Smooth muscle cell (in vitro differentiated cells): ENCODE measurements around the gene POLR3H. TPM values are rescaled to one million over a fixed set of nuclear protein-coding genes. Genes with fewer than 3 reads are reported as not detected.

Source experiments
- DNase-seq: peaks from one replicate; lab custom pipeline; 2025; ENCODE audit not compliant: unreplicated experiment; lab: John Stamatoyannopoulos, UW
- H2AFZ ChIP-seq: fragments of 200-600 bp; sonication (generic); 2 replicates; pipeline ENCODE4 v1.6.0; 2016; ENCODE audit warnings: antibody characterized with exemption, low read depth, mild to moderate bottlenecking
- H3F3A ChIP-seq: fragments of 200-600 bp; sonication (generic); 2 replicates; pipeline ENCODE4 v1.6.0; 2017; ENCODE audit warnings: antibody characterized with exemption, low read depth
- H3K27ac ChIP-seq: fragments of 200-600 bp; sonication (generic); 2 replicates; pipeline ENCODE4 v1.5.1; 2016; ENCODE audit warnings: low read depth, mild to moderate bottlenecking
- H3K27me3 ChIP-seq: fragments of 200-600 bp; sonication (generic); 2 replicates; pipeline ENCODE4 v1.6.1; 2016; ENCODE audit warnings: low read depth, mild to moderate bottlenecking
- H3K36me3 ChIP-seq: fragments of 200-600 bp; sonication (generic); 2 replicates; pipeline ENCODE4 v1.5.1; 2016; ENCODE audit warnings: low read depth
- H3K4me1 ChIP-seq: fragments of 200-600 bp; sonication (generic); 2 replicates; pipeline ENCODE4 v1.5.1; 2016; ENCODE audit warnings: low read depth
- H3K4me2 ChIP-seq: fragments of 200-600 bp; sonication (generic); 2 replicates; pipeline ENCODE4 v1.6.0; 2016; ENCODE audit warnings: mild to moderate bottlenecking
- H3K4me3 ChIP-seq: fragments of 200-600 bp; sonication (generic); 2 replicates; pipeline ENCODE4 v1.5.1; 2016; ENCODE audit warnings: mild to moderate bottlenecking
- H3K79me2 ChIP-seq: fragments of 200-600 bp; sonication (generic); 2 replicates; pipeline ENCODE4 v1.6.0; 2016; ENCODE audit warnings: low read depth, mild to moderate bottlenecking
- H3K9ac ChIP-seq: fragments of 200-600 bp; sonication (generic); 2 replicates; pipeline ENCODE4 v1.6.0; 2016; ENCODE audit warnings: low read depth
- H3K9me3 ChIP-seq: fragments of 200-600 bp; sonication (generic); replicated peaks from 2 replicates; pipeline ENCODE4 v1.5.1; 2016; ENCODE audit warnings: low read depth
- H4K20me1 ChIP-seq: fragments of 200-600 bp; sonication (generic); 2 replicates; pipeline ENCODE4 v1.6.0; 2016; ENCODE audit warnings: low read depth
- WGBS: methylation state at CpG from one replicate; pipeline ENCODE4 v1.1.7; 2016; ENCODE audit warnings: low lambda C conversion rate; 5-methylcytosine and 5-hydroxymethylcytosine counted together
- polyA plus RNA-seq: library from polyadenylated mRNA; unstranded; fragments of >200 nt; fragmentation: Nextera tagmentation; extraction: Ambion mirVana; gene quantifications from 2 replicates; pipeline ENCODE4 v1.2.1, GENCODE V29; 2016
- total RNA-seq: library from RNA; depleted of rRNA; stranded (reverse); fragments of >200 nt; gene quantifications from 2 replicates; pipeline ENCODE4 v1.2.3, GENCODE V29; 2014
- TF ChIP-seq, protein P1 (sequence below): fragments of 200-600 bp; sonication (generic); IDR thresholded peaks from 2 replicates; pipeline ENCODE4 v1.5.1; 2017; ENCODE audit warnings: borderline replicate concordance, mild to moderate bottlenecking, antibody characterized with exemption; ENCODE audit not compliant: insufficient read depth, poor library complexity, severe bottlenecking

Gene POLR3H
- total and polyA plus RNA-seq, 2 experiments from 2014 or later: 12.1 to 20.3 TPM

DNA sequence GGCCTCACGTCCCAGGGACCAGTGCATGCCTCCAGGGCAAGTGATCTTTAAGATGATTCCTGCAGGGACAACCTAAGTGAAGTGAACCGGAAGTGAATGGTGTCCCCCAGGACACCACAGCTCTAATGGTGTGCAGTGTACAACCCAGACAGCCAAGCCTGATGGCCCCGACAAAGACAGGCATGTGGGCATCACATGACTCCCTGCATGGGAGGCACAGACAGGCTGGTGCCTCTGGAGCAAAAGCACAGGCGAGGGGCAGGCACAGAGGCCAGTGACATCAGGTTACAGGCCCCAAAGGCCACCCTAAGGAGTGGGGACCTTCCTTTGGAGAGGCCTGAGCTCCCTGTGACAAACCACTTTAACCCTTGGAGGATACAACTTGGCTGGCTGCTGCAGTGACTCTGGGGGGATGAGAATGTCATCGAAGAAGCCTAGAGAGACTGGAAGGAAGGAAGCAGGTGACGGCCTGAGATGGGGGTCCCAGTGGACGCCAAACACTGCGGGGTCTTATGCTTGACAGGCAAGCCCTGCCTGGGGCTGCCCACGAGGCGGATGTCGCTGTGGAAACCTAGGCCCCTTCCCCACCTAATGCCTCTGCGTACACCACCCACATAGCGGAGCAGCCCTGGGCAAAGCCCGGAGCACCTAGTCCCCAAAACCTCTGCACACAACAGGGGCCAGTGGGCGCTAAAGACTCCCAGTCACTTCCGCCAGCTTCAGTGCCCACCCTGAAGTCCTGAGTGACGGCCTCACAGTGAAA lies 12.4 kb downstream of the POLR3H start:
- TF ChIP-seq, protein P1, sequence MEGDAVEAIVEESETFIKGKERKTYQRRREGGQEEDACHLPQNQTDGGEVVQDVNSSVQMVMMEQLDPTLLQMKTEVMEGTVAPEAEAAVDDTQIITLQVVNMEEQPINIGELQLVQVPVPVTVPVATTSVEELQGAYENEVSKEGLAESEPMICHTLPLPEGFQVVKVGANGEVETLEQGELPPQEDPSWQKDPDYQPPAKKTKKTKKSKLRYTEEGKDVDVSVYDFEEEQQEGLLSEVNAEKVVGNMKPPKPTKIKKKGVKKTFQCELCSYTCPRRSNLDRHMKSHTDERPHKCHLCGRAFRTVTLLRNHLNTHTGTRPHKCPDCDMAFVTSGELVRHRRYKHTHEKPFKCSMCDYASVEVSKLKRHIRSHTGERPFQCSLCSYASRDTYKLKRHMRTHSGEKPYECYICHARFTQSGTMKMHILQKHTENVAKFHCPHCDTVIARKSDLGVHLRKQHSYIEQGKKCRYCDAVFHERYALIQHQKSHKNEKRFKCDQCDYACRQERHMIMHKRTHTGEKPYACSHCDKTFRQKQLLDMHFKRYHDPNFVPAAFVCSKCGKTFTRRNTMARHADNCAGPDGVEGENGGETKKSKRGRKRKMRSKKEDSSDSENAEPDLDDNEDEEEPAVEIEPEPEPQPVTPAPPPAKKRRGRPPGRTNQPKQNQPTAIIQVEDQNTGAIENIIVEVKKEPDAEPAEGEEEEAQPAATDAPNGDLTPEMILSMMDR: no peak
- H3F3A ChIP-seq: no peaks in the 10 kb centered on the region
- no peak overlapping the region for H3K4me3 ChIP-seq
- no peak for DNase-seq
- no peaks in the 10 kb centered on the region for H3K27me3 ChIP-seq
- no peak overlapping the region for H3K4me2 ChIP-seq
- no peaks in the 10 kb centered on the region for H3K9me3 ChIP-seq
- 94% methylated on average over 17 of the region's 17 CpGs for WGBS
- H4K20me1 ChIP-seq: peaks cover 30% of the 10 kb centered on the region
- no peaks in the 10 kb centered on the region for H3K36me3 ChIP-seq
- H3K9ac ChIP-seq: no peak overlapping the region
- H3K27ac ChIP-seq: no peak overlapping the region
- H2AFZ ChIP-seq: no peak overlapping the region
- no peaks in the 10 kb centered on the region for H3K4me1 ChIP-seq
- H3K79me2 ChIP-seq: no peaks in the 10 kb centered on the region

DNA sequence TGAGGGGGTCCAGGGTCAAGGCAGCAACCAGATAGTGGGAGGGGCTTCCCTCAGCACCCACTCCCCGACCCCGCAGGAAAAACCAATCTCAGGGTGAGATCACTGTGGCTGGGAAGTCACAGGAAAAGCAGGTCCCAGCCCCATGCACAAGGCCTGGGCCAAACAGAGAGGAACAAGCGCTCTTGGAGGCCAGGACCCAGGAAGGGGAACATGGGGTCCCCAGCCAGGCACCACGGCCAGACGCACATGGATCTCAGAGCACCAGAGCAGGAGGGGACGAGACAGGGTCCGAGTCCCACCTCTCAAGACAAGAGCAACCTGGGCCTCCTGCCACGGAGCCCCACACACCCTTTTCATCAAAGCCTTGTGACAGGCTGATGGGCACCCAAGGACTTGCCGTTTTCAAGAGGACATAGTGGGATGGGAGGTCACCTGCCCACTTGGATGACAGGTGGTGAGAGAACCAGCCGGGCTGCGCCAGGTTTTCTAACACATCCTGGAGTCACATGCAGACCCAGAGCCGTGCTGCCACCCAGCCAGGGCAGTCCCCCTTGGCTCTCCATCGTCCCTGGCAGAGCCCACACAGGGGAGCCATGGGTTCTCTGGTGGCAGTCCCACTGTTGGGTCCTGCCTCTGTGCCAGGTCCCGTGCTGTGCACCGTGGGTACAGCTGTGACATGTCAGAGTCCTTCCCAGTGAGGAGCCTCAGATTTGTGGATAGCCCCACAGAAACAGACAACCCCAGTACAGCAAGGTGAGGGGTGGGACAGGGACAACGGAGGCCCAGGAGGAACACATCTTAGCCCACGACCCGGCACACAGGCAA lies 13.2 kb downstream of the POLR3H start:
- Histone ChIP-seq H3K4me2 (no peak overlapping the region), H3F3A (peaks cover 3% of the 10 kb centered on the region), H2AFZ (no peak overlapping the region), H3K4me1 (no peaks in the 10 kb centered on the region), H3K9ac (no peak overlapping the region), H4K20me1 (peaks cover 35% of the 10 kb centered on the region), H3K9me3 (no peaks in the 10 kb centered on the region), H3K79me2 (no peaks in the 10 kb centered on the region), H3K36me3 (no peaks in the 10 kb centered on the region), H3K27me3 (no peaks in the 10 kb centered on the region), H3K27ac (no peak overlapping the region), H3K4me3 (no peak overlapping the region)
- TF ChIP-seq, protein P1: no peak
- DNase-seq: no peak
- 97% methylated on average over 17 of the region's 18 CpGs for WGBS

DNA sequence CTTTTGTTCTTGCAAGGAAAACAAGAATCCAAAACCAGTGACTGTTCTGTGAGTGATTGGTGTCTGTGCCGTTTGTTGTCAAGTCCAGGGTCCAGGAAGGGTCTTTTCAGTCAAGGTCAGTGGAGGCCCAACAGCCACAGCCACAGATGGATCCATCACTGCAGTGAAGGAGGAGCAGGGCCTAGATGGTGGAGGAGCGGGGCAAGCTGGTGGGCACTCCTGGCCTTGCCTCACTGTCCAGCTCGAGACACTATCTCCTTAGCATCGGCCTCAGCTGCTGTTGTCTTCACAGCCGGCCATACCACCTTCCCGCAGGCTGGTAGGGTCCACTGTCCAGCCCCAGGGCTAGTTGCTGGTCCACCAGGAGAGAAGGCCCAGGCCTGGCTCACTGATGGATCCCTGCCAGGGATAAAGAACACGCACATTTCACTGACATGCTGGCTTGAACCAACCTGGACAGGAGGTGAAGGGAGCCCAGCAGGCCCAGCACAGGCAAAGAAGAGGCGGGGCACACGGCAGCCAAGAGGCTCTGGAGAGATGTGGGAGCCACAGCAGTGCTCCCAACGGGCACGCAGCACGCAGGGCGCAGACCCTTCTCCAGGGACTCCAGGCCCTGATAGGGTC lies 15.2 kb downstream of the POLR3H start:
- no peak overlapping the region for H3K9ac ChIP-seq
- H3K79me2 ChIP-seq: no peaks in the 10 kb centered on the region

More for the DNA sequence above, 15.2 kb downstream of the POLR3H start:
- no peaks in the 10 kb centered on the region for H3K27me3 ChIP-seq
- H3K36me3 ChIP-seq: no peaks in the 10 kb centered on the region
- H4K20me1 ChIP-seq: peaks cover 44% of the 10 kb centered on the region
- no peak overlapping the region for H2AFZ ChIP-seq
- TF ChIP-seq, protein P1: no peak
- H3F3A ChIP-seq: peaks cover 3% of the 10 kb centered on the region
- no peaks in the 10 kb centered on the region for H3K4me1 ChIP-seq
- no peaks in the 10 kb centered on the region for H3K9me3 ChIP-seq
- WGBS: 95% methylated on average over 13 of the region's 13 CpGs
- H3K4me3 ChIP-seq: no peak overlapping the region
- H3K4me2 ChIP-seq: no peak overlapping the region
- H3K27ac ChIP-seq: no peak overlapping the region
- no peak for DNase-seq
